GM21786 (cell line): ENCODE measurements around the gene MLPH.
A peak's percentile ranks its signal among the peaks of the same experiment; 100 is the strongest.

Experiments used
- ATAC-seq: cut with Tn5 transposase; IDR thresholded peaks from one replicate; pipeline ENCODE4 v1.9.1; 2021; ENCODE audit not compliant: unreplicated experiment

The MLPH gene

DNA sequence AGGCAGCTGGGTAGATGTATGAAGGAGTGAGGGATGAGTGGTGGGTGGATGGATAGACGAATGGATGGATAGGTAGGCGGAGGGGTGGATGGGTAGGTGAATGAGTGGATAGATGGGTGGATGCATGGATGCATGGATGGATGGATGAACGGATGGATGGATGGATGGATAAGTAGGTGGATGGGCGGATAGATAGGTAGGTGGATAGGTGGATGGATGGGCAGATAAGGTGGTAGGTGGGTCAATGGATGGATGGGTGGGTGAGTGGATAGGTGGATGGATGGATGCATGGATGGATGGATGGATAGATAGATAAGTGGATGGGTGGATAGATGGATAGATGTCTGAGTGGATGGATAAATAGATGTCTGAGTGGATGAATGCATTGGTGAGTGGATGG is 30.1 kb downstream of the MLPH start:
- no peak for ATAC-seq

- no peak for ATAC-seq
These were observed 30.9 kb downstream of the MLPH start for GRCh38 chr2:237517990-237518389.

DNA sequence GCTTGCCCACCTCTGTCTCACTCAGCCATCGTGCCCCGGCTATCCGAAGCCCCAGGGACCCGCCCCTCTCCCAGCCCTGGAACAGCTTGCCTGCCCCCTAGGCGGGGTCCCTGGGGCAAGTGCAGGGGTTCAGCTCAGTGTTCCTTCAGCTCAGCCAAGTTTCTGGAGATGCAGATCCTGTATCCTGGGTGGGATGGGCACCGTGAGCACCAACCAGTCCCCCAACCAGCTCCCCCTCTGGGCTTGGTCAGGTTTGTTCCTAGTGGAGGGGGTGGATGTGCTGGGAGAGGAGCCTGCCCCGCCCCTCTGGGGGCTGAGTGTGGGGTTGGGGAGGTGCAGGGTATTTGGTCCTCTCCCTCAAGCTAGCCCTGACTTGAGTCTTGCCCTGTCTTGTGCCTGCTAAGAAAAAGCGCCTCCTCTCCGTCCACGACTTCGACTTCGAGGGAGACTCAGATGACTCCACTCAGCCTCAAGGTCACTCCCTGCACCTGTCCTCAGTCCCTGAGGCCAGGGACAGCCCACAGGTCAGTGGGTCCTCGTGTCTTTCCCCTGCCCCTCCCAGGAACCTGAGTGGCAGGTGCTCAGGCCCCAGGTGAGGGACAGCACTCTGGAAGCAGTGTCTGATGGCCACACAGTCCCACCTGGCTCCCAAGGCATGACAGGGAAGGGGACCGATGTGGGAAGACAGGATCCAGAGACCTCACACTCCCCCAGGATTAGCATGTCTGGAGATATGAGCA is 32.6 kb downstream of the MLPH start:
- ATAC-seq = no peak

DNA sequence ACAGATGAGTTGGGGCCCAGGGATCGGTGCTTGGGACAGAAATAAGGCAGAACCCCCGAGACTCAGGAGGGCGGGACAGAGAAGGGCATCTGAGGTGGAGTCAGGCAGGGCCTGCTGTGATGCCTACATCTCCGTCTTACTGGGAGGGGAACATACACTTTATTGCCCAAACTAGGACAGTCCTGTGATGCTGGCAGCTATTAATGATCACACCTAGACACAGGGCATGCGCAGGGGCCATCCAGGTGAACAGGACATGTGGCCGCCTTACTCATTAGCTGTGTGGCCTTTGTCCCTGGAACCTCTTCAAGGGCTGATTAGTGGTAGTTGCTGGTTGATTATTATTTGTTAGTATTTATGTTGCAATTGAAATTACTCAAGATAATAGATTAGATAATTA is 33.2 kb downstream of the MLPH start:
- ATAC-seq = no peak

DNA sequence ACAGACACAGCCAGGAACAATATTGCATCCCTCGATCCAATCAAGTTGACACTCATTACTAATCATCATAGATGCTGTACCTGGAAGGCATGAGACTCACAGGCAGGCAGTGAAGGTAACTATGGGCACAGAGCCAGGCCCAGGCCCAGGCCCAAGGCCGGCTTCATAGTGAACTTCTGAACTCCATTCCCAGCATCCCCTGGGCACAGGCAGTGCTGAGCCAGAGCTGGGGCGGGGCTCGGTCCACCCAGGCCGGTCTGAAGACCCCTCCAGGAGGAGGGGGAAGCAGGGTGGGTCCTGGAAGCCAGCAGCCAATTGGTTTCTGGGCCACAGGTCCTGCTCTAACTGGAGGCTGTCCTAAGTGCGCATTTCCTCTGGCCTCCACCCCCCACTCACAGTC is 37.6 kb downstream of the MLPH start:
- ATAC-seq = no peak

- ATAC-seq = no peak
These were observed 38.6 kb downstream of the MLPH start for GRCh38 chr2:237525559-237526157.

GRCh38 chr2:237527233-237527632 is 40.2 kb downstream of the MLPH start:
- ATAC-seq = no peak

- no peak for ATAC-seq
These were observed 40.7 kb downstream of the MLPH start for GRCh38 chr2:237527766-237528165.

- peak; percentile 90 for ATAC-seq
These were observed 42.7 kb downstream of the MLPH start for GRCh38 chr2:237529452-237530402.

GRCh38 chr2:237530472-237531433 is 43.7 kb downstream of the MLPH start:
- ATAC-seq = no peak

GRCh38 chr2:237532160-237532559 is 45.1 kb downstream of the MLPH start:
- ATAC-seq = no peak

GRCh38 chr2:237533668-237534161 is 46.7 kb downstream of the MLPH start:
- ATAC-seq = no peak

DNA sequence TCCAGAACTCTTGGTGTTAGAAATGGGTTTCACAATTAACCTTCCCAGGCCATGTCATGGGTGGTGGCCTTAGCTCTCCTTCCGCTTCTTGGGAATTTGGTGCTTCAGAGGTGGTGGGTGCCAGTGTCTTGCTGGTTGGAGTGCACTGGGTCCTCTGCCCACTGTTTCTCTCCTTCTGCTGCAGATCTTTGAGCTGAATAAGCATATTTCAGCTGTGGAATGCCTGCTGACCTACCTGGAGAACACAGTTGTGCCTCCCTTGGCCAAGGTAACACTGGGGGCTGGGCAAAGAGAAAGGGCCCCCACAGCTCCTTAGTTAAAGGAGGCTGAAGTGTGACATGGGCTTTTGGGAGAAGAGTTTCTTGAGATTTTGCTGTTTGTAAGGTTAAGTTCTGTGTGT is 47.3 kb downstream of the MLPH start:
- ATAC-seq = no peak

DNA sequence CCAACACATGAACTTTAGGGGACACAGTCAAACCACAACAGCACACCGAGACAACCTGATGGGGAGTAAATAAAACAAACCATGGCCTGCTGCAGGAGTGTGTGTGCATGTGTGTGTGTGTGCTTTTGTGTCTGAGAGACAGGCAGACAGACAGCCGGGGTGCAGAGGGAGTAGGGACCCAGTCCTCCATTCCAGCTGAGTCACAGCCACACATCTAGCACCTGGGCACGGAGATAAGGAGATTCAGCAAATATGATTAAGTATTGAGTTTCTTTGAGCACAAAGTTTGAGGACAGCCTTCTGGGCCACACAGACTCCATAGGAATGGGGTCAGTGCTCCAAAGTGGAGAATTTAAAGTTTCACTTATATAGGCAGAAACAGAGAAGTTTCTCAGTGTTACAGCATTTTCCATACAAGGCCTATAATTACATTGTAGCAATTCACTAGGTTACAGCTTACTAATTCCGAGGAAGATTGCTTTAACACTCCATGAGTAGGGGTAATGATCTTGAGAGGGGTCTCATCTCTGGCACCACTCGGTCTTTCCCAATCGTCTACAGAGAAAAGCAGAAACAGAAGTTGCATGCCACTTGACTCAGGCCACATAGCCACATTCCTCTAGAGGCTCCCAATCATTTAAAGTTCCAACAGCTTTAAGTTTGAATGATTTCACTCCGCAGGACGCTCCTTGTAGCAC is 48.5 kb downstream of the MLPH start:
- ATAC-seq = no peak

DNA sequence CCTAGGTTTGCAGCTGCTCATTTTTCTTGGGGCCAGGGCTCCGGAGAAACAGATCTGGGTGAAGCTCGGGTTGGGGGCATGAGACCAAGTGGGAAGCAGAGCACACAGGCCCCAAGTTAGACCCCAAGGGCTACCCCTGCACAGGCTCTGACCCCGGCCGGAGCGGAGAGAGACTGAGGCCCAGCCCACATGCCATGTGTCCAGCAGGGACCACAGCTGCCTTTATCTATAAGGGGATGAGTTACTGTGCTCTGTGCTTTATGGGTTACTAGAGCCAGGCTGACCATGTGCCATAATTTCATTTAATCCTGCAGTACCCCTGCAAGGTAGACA is 49.0 kb downstream of the MLPH start:
- no peak for ATAC-seq

DNA sequence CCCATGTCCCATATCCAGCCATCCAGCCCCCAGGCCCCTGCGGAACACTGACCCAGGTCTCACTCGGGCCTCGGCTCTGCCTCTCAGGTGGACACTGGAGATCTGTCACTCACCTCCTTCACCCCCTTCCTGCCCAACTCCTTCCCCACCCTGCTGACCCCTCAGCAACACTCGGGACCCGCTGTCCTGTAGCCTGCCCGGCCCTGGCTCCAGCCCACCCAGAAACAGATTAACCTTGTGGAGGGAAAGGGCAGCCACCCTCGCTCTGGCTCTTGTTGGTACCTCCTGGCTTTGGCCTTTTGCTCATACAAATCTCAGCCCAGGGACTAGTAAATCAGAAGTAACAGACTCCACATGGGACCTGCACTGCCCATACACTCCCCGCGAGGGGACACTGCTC is 49.6 kb downstream of the MLPH start:
- ATAC-seq = no peak

- ATAC-seq = no peak
These were observed 51.1 kb downstream of the MLPH start for GRCh38 chr2:237538001-237538720.

DNA sequence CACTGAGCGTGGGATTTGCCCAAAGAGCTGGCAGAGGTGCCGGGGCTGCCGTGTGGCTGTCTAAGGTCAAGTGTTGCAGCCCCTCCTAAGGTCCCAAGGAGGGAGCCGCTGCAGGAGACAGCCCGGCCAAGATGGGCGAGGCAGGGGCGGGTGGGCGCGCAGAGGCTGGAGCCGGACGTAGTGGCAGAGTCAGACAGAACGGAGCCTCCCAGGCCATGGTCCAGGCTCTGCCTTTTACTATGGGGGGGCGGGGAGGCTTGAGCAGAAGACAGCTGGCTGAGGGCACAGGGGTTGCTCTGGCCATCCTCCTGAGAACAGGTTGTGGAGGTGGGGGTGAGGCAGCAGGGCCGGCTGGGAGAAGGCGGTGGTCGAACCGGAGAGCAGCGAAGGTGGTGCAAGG is 51.9 kb downstream of the MLPH start:
- no peak for ATAC-seq

GRCh38 chr2:237539681-237540080 is 52.6 kb downstream of the MLPH start:
- ATAC-seq = no peak
